Breast epithelium (tissue), 3 donors: ENCODE measurements around the gene KIF26B.

ENCODE experiments used
- CTCF ChIP-seq, 3 donors: fragments of 450-650 bp; IDR thresholded peaks; one replicate each; pipeline ENCODE4 v1.5.1; 2016 to 2017; ENCODE audit warnings: antibody characterized with exemption in 3 of 3, mild to moderate bottlenecking in 3 of 3, moderate library complexity in 3 of 3
- POLR2A ChIP-seq: fragments of 450-650 bp; IDR thresholded peaks from one replicate; pipeline ENCODE4 v1.6.1; 2016; ENCODE audit warnings: antibody characterized with exemption, mild to moderate bottlenecking, moderate library complexity

GRCh38 chr1:245419461-245419978, 264.7 kb downstream of the KIF26B start:
- TF ChIP-seq POLR2A (no peak), CTCF (IDR thresholded peaks at IDR 0.05) (no peak)
